HEK293T (cell line): ENCODE results near the gene PERP.

Experiments
- CTCF ChIA-PET: fragments of 350-600 bp; formaldehyde crosslinking; extraction: SDS; loops from one replicate; lab custom pipeline; 2021; ENCODE audit warnings: antibody characterized with exemption, inconsistent platforms; lab: Yijun Ruan, JAX
- POLR2A ChIA-PET: fragments of 350-600 bp; formaldehyde crosslinking; extraction: SDS; loops from one replicate; lab custom pipeline; 2020; ENCODE audit warnings: antibody characterized with exemption, inconsistent platforms; lab: Yijun Ruan, JAX
- DNase-seq: peaks from one replicate; pipeline ENCODE4 v3.0.0; 2012; ENCODE audit warnings: mixed read lengths; ENCODE audit errors: extremely low spot score
- ARNT ChIP-seq: fragments of 450-650 bp; IDR thresholded peaks from 2 replicates; pipeline ENCODE4 v1.6.1; 2017; ENCODE audit warnings: mild to moderate bottlenecking
- BHLHE40 ChIP-seq: fragments of 450-650 bp; IDR thresholded peaks from 2 replicates; pipeline ENCODE4 v1.6.1; 2016; ENCODE audit warnings: mild to moderate bottlenecking, moderate library complexity, borderline replicate concordance
- CTBP1 ChIP-seq: fragments of 450-650 bp; IDR thresholded peaks from 2 replicates; pipeline ENCODE4 v1.6.1; 2016; ENCODE audit warnings: borderline replicate concordance
- ELF4 ChIP-seq: fragments of 450-650 bp; IDR thresholded peaks from 2 replicates; pipeline ENCODE4 v1.6.1; 2017; ENCODE audit warnings: antibody characterized with exemption
- FOXA1 ChIP-seq: fragments of 450-650 bp; IDR thresholded peaks from 2 replicates; pipeline ENCODE4 v1.6.1; 2016; ENCODE audit warnings: mild to moderate bottlenecking
- FOXK2 ChIP-seq: fragments of 450-650 bp; IDR thresholded peaks from 2 replicates; pipeline ENCODE4 v1.6.1; 2016; ENCODE audit warnings: mild to moderate bottlenecking
- FOXM1 ChIP-seq: fragments of 450-650 bp; IDR thresholded peaks from 2 replicates; pipeline ENCODE4 v1.6.1; 2017; ENCODE audit warnings: mild to moderate bottlenecking, borderline replicate concordance
- HDGF ChIP-seq: fragments of 450-650 bp; IDR thresholded peaks from 2 replicates; pipeline ENCODE4 v1.6.1; 2017; ENCODE audit warnings: antibody characterized with exemption, borderline replicate concordance
- L3MBTL2 ChIP-seq: fragments of 450-650 bp; conservative IDR thresholded peaks from 2 replicates; pipeline ENCODE4 v1.6.1; 2016; ENCODE audit warnings: mild to moderate bottlenecking
- LEF1 ChIP-seq: fragments of 450-650 bp; IDR thresholded peaks from 2 replicates; pipeline ENCODE4 v1.6.1; 2017; ENCODE audit warnings: mild to moderate bottlenecking, borderline replicate concordance
- NFRKB ChIP-seq: fragments of 450-650 bp; IDR thresholded peaks from 2 replicates; pipeline ENCODE4 v1.6.1; 2016; ENCODE audit warnings: mild to moderate bottlenecking, moderate library complexity
- PKNOX1 ChIP-seq: fragments of 450-650 bp; IDR thresholded peaks from 2 replicates; pipeline ENCODE4 v1.6.1; 2016
- SP1 ChIP-seq: fragments of 450-650 bp; IDR thresholded peaks from 2 replicates; pipeline ENCODE4 v1.6.1; 2017
- SUZ12 ChIP-seq: fragments of 450-650 bp; IDR thresholded peaks from 2 replicates; pipeline ENCODE4 v1.6.1; 2016; ENCODE audit warnings: mild to moderate bottlenecking
- TARDBP ChIP-seq: fragments of 450-650 bp; IDR thresholded peaks from 2 replicates; pipeline ENCODE4 v1.6.1; 2016
- ZNF384 ChIP-seq: fragments of 450-650 bp; IDR thresholded peaks from 2 replicates; pipeline ENCODE4 v1.6.1; 2016

Gene PERP

DNA sequence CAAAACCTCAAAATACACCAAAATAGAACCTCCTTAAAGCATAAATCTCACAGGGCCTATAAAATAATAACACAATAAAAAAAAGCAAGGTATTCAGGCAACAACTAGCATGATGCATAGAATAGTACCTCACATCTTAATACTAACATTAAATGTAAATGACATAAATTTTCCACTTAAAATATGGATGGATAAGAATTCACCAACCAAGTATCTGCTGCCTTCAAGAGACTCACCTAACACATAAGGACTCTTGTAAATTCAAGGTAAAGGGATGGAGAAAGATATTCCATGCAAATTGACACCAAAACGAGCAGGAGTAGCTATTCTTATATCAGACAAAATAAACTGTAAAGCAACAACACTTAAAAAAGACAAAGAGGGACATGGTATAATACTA lies 52.2 kb downstream of the PERP start:
- CTCF ChIA-PET = no interaction called here
- no peak for DNase-seq
- POLR2A ChIA-PET = no interaction called here
- TF ChIP-seq SUZ12 (no peak), L3MBTL2 (no peak), FOXM1 (no peak), BHLHE40 (no peak), PKNOX1 (no peak), HDGF (no peak), ZNF384 (no peak), NFRKB (no peak), LEF1 (no peak), SP1 (no peak), ARNT (no peak), ELF4 (no peak), CTBP1 (no peak), TARDBP (no peak)

- TF ChIP-seq FOXA1 = no peak
- TF ChIP-seq ARNT = no peak
- no peak for TF ChIP-seq LEF1
- no peak for TF ChIP-seq L3MBTL2
- TF ChIP-seq FOXM1 = no peak
- TF ChIP-seq FOXK2 = no peak
- no peak for TF ChIP-seq NFRKB
- no peak for TF ChIP-seq ELF4
- TF ChIP-seq TARDBP = no peak
- DNase-seq = no peak
- POLR2A ChIA-PET = no interaction called here
- CTCF ChIA-PET = no interaction called here
Measured at GRCh38 chr6:138052783-138053182, 54.4 kb downstream of the PERP start.

- CTCF ChIA-PET = no interaction called here
- TF ChIP-seq LEF1 (no peak), SP1 (no peak), ARNT (no peak), SUZ12 (no peak), ELF4 (no peak)
- POLR2A ChIA-PET = no interaction called here
- no peak for DNase-seq
Measured at GRCh38 chr6:138044972-138045371, 62.2 kb downstream of the PERP start.

DNA sequence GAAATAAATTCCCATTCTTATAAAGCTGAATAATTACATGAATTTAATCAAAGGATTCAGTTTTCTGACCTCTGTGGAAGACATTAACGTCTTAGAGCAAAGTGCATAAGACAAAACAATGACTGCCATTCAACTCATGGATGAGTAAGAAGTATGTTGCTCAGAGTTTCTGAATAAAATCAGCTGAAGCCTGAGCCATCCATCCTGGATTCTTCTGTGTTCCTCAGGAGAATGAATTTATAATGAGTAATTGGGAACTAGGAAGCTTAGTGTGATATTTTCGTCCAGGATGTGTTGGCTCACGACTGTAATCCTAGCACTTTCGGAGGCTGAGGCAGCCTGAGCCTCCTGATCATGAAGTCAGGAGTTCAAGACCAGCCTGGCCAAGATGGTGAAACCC lies 62.8 kb downstream of the PERP start:
- no peak for DNase-seq
- TF ChIP-seq TARDBP (no peak), LEF1 (no peak), ZNF384 (no peak), L3MBTL2 (no peak), NFRKB (no peak), BHLHE40 (no peak), PKNOX1 (no peak)
- ChIA-PET CTCF (no interaction called here), POLR2A (no interaction called here)
